HUES48 (cell line): ENCODE data around the gene TXNDC2.
"Not testable (repeated sequence)": the region's sequence is repeated elsewhere in the genome, so short reads cannot be mapped to it uniquely, and the experiment has no call there.

Source experiments
- H3K27ac ChIP-seq: one replicate; pipeline ENCODE4 v1.7.0; 2013; ENCODE audit warnings: low read depth, low read length, inconsistent platforms
- H3K27me3 ChIP-seq: 2 replicates; pipeline ENCODE4 v1.6.1; 2013; ENCODE audit warnings: mild to moderate bottlenecking, low read length; ENCODE audit not compliant: control insufficient read depth, insufficient read depth
- H3K36me3 ChIP-seq: 2 replicates; pipeline ENCODE4 v1.6.1; 2013; ENCODE audit warnings: low read length; ENCODE audit not compliant: control insufficient read depth, insufficient read depth
- H3K4me1 ChIP-seq: 2 replicates; pipeline ENCODE4 v1.6.1; 2013; ENCODE audit warnings: mild to moderate bottlenecking, low read length; ENCODE audit not compliant: control insufficient read depth, insufficient read depth
- H3K4me3 ChIP-seq: 2 replicates; pipeline ENCODE4 v1.5.1; 2013; ENCODE audit warnings: mild to moderate bottlenecking, low read depth, low read length
- H3K9ac ChIP-seq: 2 replicates; pipeline ENCODE4 v1.6.1; 2013; ENCODE audit warnings: mild to moderate bottlenecking, low read depth, low read length, moderate library complexity
- H3K9me3 ChIP-seq: 2 replicates; pipeline ENCODE4 v1.6.1; 2013; ENCODE audit warnings: low read length; ENCODE audit not compliant: control insufficient read depth, insufficient read depth

TXNDC2 gene

DNA sequence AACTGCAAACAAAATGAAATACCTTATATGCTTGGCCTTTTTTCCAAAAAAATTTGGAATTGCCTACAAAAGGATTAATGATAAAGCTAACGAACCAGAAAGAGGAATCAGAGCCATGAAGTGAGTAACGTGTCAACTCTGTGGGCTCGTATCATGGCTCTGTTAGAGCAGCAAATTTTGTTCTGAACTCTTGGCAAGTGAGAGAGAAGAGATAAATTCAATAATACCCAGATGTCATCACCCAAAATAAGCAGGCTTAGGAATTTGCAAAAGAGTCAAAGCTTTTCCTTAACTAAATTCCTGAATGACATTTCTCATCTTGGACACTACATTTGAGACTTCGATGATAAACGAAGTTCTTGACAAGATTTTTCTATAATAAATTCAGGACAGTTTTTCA lies 4.4 kb downstream of the TXNDC2 start:
- H3K36me3 ChIP-seq: no peaks in the 10 kb centered on the region
- H3K27ac ChIP-seq: no peak overlapping the region
- no peaks in the 10 kb centered on the region for H3K9me3 ChIP-seq
- no peak overlapping the region for H3K4me3 ChIP-seq
- H3K4me1 ChIP-seq: no peaks in the 10 kb centered on the region
- no peaks in the 10 kb centered on the region for H3K27me3 ChIP-seq
- H3K9ac ChIP-seq: no peak overlapping the region

DNA sequence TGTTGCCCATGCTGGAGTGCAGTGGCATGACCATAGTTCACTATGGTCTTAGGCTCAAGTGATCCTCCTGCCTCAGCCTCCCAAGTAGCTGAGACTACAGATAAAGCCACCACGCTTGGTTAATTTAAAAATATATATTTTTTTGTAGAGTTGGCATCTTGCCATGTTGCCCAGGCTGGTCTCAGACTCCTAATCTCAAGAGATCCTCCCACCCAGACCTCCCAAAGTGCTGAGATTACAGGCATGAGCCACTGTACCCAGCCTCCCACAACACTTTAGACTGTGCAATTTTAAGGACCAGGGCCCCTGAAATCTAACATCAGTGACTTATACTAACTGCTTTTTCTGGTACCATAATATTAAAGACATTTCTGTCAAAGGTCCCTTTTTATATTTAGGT lies 5.2 kb downstream of the TXNDC2 start:
- H3K36me3 ChIP-seq: no peaks in the 10 kb centered on the region
- H3K9ac ChIP-seq: no peak overlapping the region
- no peak overlapping the region for H3K4me3 ChIP-seq
- H3K9me3 ChIP-seq: no peaks in the 10 kb centered on the region
- H3K4me1 ChIP-seq: no peaks in the 10 kb centered on the region
- no peak overlapping the region for H3K27ac ChIP-seq
- H3K27me3 ChIP-seq: no peaks in the 10 kb centered on the region

DNA sequence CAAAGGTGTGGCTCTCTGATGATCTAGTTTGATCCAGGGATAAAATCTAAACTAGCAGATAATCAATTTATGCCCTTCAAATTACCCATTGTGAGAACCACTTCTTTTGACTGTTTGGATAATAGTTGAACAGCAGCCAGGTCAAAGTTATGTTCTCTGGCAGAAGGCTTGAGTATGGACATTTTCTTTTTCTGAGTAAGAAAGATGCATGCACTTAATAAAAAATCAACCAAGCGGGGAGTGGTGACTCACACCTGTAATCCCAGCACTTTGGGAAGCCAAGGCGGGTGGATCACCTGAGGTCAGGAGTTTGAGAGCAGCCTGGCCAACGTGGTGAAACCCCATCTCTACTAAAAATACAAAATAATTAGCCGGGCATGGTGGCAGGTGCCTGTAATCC lies 5.7 kb downstream of the TXNDC2 start:
- H3K4me1 ChIP-seq, H3K9me3 ChIP-seq, H3K27ac ChIP-seq: not testable (repeated sequence)

DNA sequence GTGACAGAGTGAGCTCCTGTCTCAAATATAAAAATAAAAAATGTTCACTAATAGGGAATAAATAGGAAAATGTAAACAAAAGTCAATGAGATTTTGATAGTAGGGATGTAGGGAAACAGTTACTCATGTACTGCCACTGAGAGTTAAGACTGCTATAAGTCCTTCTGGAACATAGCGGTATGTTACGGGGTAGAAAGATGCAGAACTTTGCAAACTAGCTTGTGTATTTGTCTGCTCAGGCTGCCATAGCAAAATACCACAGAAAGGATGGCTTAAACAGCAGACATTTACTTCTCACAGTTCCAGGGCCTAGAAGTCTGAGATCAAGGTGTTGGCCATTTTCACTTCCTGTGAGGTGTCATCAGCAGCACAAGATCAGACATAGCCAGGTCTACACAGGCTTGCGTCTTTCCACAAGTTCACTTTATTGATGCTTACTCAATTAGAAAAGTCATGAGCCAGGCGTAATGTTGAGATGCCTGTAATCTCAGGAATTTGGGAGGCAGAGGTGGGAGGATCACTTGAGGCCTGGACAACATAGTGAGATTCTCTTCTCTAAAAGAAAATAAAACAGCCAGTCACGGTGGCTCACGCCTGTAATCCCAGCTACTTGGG lies 8.8 kb downstream of the TXNDC2 start:
- peaks cover 5% of the 10 kb centered on the region; the same call in 1 of the 2 replicates for H3K4me1 ChIP-seq
- no peak overlapping the region for H3K9ac ChIP-seq
- H3K27me3 ChIP-seq: no peaks in the 10 kb centered on the region
- no peaks in the 10 kb centered on the region for H3K36me3 ChIP-seq
- no peak overlapping the region for H3K4me3 ChIP-seq
- H3K9me3 ChIP-seq: no peaks in the 10 kb centered on the region
- no peak overlapping the region for H3K27ac ChIP-seq

More for the DNA sequence above, 5.7 kb downstream of the TXNDC2 start:
- not testable (repeated sequence) for H3K27me3 ChIP-seq, H3K36me3 ChIP-seq, H3K9ac ChIP-seq, H3K4me3 ChIP-seq

DNA sequence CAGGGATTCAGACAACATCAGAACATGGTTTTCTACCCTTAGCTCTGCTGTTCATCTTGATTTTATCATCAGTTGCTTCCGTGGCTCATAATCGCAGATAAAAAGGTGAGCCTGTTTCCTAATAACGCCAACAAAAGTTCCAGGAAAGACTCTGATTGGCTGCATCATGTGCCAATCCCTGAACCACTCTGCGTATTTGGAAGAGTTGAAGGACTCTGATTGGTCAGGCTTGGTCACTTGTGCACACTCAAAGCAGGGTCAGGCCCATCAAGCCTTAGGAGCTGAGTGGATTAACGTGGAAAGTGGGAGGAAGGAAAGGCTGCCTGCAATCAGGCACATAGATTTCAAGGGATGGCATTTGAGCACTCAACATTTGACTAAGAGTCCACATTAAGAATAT lies 11.4 kb downstream of the TXNDC2 start:
- Histone ChIP-seq H3K27me3 (no peaks in the 10 kb centered on the region), H3K36me3 (no peaks in the 10 kb centered on the region), H3K9me3 (no peaks in the 10 kb centered on the region), H3K9ac (no peak overlapping the region), H3K4me3 (no peak overlapping the region), H3K27ac (no peak overlapping the region), H3K4me1 (peaks cover 16% of the 10 kb centered on the region)

DNA sequence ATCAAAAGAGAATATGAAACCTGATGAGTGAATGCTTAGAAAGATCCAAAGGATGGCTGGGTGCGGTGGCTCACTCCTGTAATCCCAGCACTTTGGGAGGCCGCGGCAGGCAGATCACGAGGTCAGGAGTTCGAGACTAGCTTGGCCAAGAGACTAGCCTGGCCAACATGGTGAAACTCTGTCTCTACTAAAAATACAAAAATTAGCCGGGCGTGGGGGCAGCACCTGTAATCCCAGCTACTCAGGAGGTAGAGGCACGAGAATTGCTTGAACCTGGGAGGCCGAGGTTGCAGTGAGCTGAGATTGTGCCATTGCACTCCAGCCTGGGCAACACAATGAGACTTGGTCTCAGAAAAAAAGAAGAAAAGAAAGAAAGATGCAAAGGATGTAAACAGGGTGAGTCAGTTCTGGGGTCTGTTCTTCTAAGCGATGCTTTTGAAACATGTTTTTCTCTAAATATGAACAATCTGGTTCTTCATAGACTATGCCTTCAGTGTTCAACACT lies 12.1 kb downstream of the TXNDC2 start:
- not testable (repeated sequence) for H3K36me3 ChIP-seq, H3K27ac ChIP-seq

DNA sequence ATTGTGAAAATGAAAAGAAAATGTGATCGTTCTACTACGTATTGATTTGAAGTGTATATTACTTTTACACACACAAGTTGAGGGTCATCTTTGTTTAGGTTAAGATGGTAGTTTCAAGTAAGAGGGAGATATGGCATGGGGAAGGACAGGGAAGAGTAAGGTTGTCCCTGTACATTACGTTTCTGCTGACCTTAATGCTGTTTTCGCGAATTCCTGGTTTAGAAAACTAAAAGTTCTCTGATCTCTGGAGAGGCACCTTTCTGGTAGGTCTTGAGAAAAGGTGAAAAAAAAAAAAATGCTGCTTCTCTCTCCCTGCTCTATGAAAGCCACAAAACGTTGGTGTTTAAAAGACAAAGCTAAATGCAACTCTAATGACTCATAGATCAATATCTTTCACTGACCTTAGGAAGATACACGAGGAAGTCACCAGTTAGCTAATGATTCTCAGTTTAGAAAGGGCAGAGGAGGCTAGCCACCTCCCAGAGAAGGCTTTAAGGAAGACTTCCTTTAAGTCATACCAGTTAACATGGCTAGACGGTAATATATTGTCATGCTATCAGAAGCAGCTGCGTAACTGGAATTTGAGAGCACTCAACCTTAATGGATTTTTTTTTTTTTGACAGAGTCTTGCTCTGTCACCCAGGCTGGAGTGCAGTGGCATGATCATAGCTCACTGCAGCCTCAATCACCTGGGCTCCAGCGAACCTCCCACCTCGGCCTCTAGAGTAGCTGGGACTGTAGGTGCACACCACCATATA lies 13.2 kb downstream of the TXNDC2 start:
- H3K4me1 ChIP-seq: peaks cover 16% of the 10 kb centered on the region
- peak overlapping the region; percentile 29 for H3K27ac ChIP-seq
- no peak overlapping the region for H3K9ac ChIP-seq
- H3K36me3 ChIP-seq: no peaks in the 10 kb centered on the region
- H3K4me3 ChIP-seq: no peak overlapping the region
- no peaks in the 10 kb centered on the region for H3K27me3 ChIP-seq
- no peaks in the 10 kb centered on the region for H3K9me3 ChIP-seq

More for the DNA sequence above, 12.1 kb downstream of the TXNDC2 start:
- H3K9ac ChIP-seq, H3K27me3 ChIP-seq, H3K4me3 ChIP-seq, H3K9me3 ChIP-seq: not testable (repeated sequence)
- peaks cover 16% of the 10 kb centered on the region for H3K4me1 ChIP-seq

DNA sequence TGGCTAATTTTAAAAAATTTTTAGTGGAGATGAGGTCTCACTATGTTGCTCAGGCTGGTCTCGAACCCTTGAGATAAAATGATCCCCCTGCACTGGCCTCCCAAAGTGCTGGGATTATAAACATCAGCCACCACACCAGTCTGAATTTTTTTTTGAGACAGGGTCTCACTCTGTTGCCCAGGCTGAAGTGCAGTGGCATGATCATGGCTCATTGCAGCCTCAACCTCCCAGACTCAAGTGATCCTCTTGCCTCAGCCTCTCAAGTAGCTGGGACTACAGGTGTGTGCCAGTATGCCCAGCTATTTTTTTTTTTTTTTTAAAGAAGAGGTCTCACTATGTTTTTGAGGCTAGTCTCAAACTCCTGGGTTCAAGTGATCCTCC lies 13.8 kb downstream of the TXNDC2 start:
- H3K9ac ChIP-seq, H3K27me3 ChIP-seq, H3K9me3 ChIP-seq, H3K27ac ChIP-seq, H3K36me3 ChIP-seq, H3K4me3 ChIP-seq: not testable (repeated sequence)
- H3K4me1 ChIP-seq: peaks cover 16% of the 10 kb centered on the region

DNA sequence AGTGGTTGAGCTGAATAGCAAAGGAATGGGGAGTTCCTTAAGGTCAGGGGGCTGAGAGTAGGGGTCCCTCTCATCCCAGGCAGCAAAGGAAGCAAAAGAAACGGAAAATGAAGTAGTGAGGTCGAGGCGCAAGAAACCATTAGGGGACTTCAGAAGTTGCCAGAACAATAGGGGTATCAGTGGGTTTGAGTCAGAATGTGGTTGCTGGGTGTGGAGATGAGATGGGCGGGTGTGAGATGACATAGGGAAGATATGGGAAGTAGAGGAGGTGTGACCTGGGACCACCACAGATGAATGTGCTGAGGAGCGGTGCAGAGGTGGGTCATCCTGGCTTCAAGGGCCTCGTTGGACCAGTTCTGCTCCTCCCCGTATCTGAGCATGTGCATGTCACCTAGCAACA lies 14.9 kb downstream of the TXNDC2 start:
- peaks cover 16% of the 10 kb centered on the region for H3K4me1 ChIP-seq
- H3K9ac ChIP-seq: no peak overlapping the region
- H3K4me3 ChIP-seq: no peak overlapping the region
- no peaks in the 10 kb centered on the region for H3K27me3 ChIP-seq
- H3K27ac ChIP-seq: no peak overlapping the region
- no peaks in the 10 kb centered on the region for H3K36me3 ChIP-seq
- no peaks in the 10 kb centered on the region for H3K9me3 ChIP-seq

DNA sequence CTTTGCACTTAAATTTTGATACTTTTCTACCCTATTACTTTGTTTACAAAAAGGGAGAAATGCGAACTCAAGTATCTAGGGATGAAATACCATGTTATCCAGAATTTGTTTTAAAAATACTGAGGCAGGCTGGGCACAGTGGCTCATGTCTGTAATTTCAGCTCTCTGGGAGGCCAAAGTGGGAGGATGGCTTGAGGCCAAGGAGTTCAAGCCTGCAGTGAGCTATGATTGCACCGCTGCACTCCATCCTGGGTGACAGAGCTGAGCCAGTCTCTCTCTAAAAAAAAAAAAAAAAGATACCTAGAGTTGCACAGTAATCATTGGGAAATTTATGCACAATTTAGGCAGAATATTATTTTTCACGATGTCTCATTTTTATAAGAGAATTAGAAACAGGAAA lies 15.6 kb downstream of the TXNDC2 start:
- Histone ChIP-seq H3K27ac (no peak overlapping the region), H3K36me3 (no peaks in the 10 kb centered on the region), H3K9ac (no peak overlapping the region), H3K4me1 (peaks cover 16% of the 10 kb centered on the region), H3K9me3 (no peaks in the 10 kb centered on the region), H3K27me3 (no peaks in the 10 kb centered on the region), H3K4me3 (no peak overlapping the region)

DNA sequence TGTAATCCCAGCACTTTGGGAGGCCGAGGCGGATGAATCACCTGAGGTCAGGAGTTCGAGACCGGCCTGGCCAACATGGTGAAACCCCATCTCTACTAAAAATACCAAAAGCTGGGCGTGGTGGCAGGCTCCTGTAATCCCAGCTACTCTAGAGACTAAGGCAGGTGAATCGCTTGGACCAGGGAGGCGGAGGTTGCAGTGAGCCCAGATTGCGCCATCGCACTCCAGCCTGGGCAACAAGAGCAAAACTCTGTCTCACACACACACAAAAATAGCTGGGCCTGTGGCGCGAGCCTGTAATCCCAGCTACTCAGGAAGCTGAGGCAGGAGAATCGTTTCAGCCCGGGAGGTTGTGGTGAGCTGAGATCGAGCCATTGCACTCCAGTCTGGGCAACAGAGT lies 16.5 kb downstream of the TXNDC2 start:
- H3K4me3 ChIP-seq, H3K9me3 ChIP-seq, H3K27me3 ChIP-seq, H3K9ac ChIP-seq, H3K27ac ChIP-seq, H3K36me3 ChIP-seq: not testable (repeated sequence)
- peaks cover 16% of the 10 kb centered on the region for H3K4me1 ChIP-seq
